ENCODE measurements around the gene MRPL38.

DNA sequence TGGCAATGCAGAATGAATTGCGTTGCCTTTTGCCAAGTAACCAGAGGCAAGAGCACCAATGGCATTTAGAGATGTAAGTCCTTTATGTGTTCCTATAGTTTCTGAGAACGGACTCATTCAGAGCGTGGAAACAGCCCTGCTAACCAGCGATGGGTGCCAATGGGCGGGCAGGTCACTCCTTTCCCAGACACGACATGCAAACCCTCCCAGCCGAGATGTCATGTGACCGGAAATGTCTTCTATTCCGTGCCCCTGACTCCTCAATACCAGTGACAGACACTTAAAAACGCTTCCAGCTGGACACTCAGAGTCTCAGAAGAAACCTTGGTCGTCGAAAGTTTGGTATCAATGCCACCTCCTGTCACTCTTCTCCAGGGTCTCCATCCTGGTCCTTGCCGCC is 33.0 kb upstream of the MRPL38 start:
- TF ChIP-seq, protein P1, sequence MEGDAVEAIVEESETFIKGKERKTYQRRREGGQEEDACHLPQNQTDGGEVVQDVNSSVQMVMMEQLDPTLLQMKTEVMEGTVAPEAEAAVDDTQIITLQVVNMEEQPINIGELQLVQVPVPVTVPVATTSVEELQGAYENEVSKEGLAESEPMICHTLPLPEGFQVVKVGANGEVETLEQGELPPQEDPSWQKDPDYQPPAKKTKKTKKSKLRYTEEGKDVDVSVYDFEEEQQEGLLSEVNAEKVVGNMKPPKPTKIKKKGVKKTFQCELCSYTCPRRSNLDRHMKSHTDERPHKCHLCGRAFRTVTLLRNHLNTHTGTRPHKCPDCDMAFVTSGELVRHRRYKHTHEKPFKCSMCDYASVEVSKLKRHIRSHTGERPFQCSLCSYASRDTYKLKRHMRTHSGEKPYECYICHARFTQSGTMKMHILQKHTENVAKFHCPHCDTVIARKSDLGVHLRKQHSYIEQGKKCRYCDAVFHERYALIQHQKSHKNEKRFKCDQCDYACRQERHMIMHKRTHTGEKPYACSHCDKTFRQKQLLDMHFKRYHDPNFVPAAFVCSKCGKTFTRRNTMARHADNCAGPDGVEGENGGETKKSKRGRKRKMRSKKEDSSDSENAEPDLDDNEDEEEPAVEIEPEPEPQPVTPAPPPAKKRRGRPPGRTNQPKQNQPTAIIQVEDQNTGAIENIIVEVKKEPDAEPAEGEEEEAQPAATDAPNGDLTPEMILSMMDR (IDR thresholded peaks at IDR 0.05) = no peak
- no peak for TF ChIP-seq EP300 (IDR thresholded peaks at IDR 0.05)

Data from suprapubic skin (tissue), 3 donors.